Activated T-cell treated with anti-CD3 and anti-CD28 coated beads, Interleukin-2, amount 50 U/mL, for 48 hours (primary cell): ENCODE measurements around the gene CLMP.

Source experiments
- DNase-seq, 2 experiments: peaks; one replicate each; pipeline ENCODE4 v3.0.0-alpha.2; 2020

Gene CLMP, protein sequence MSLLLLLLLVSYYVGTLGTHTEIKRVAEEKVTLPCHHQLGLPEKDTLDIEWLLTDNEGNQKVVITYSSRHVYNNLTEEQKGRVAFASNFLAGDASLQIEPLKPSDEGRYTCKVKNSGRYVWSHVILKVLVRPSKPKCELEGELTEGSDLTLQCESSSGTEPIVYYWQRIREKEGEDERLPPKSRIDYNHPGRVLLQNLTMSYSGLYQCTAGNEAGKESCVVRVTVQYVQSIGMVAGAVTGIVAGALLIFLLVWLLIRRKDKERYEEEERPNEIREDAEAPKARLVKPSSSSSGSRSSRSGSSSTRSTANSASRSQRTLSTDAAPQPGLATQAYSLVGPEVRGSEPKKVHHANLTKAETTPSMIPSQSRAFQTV

DNA sequence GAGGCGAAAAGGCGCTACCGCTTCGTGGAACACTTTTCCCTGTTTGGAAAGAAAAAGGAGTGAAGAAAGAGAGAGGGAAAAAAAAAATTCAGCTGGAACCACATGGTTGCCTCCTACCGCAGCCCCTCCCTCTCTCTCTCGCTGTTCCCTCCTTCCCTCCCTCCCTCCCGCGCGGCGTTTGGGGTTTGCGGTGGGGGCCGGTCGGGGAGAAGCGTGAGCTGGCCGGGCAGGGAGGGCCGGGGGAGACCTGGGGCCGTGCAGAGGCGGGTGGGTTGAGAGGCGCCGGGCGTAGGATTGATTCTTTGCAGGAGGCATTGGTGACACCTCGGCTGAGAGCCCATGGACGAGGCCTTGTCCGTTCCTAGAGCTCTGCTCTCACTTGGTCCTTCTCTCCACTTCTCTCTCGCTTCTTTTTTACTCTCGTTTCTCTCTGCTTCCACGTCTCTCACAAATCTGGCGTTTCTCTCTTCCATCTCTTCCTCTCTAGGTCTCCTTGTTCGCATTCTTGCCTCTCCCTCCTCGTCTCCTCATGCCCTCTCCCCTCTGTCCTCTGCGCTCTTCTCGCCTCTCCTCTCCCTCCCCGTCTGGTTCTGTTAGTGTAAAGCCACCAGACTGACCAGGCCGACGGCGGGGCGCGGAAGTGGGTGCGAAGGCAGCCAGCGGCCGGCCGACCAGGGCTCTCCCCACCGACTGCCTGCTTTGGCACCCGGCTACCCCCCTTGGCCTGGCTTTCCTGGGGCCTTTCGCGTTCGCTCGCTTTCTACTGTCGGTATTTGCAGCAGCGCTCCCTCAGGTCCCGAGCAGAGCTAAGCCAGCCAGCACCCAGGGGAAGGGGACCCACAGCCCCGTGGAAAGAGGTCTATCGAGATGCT, at the start of gene CLMP:
CLMP (minus strand) TSS at position 61 of the 872 bp plus-strand sequence. CDS start 308 bp downstream, outside the sequence.
- DNase-seq = peak; percentile 32 to 34

- no peak for DNase-seq
These were observed 47.0 kb upstream of the CLMP start for GRCh38 chr11:123241874-123242543.

- DNase-seq = no peak
These were observed 46.2 kb upstream of the CLMP start for GRCh38 chr11:123241294-123241693.

DNA sequence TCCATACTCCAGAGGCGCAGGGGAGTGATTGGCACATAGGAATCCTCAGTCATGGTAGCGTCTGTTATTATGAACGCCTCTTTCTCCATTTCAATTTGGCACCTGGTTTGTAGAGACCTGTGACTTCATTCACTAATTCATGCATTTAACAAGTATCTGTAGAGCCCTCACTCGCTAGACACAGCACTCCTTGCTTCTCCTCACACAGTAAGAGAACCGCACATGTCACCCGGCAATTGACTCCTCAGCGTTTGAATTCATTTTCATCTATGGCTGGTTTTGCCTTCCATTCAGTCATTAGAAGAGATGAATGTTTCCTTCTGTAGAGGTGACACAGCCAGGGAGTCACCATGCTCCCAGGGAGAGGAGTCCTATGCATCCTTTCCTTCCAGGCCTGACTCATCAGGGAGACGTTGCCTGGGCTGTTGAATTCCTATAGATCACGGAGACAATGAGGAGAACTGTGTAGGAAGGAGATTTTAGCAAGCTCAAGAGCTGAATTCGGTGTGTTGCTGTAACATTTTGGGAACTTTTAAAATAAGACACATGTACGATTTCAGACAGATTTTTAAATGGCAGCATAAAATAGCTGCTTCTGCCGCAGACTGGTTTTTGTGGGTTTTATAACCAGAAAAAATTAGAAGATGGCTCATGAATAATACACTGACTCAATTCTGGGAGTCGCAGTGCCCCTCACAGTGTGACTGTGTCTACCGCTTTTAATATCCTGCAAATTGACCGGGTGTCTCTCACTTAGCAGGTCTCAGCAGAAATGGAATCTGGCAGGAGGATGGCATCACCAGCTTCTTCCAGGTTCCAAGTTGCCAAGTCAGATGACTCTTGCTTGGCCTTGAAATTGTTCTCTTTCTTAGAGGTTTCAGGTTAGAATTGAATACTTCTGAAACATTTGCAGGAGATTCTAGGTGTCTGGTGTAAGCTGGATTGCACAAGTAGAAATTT, 44.4 kb upstream of the CLMP start:
- no peak for DNase-seq

- DNase-seq = no peak
These were observed 43.2 kb upstream of the CLMP start for GRCh38 chr11:123238297-123238696.

DNA sequence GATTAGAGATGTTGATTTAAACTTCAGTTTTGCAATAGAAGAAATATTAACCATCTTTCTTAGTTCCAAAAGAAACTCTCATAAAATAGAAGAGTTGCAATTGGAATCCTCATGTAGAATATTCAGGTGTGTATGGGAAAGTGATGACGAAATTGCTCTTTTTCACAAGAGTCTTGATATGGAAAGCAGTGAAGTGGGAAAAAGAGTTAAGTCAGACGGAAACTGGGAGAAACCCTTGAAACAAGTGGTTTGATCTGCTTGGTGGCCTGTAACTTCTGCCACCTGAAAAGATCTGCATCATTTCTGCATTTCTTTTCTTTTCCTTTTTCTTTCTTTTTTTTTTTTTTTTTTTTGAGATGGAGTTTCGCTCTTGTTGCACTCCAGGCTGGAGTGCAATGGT, 41.8 kb upstream of the CLMP start:
- no peak for DNase-seq

DNA sequence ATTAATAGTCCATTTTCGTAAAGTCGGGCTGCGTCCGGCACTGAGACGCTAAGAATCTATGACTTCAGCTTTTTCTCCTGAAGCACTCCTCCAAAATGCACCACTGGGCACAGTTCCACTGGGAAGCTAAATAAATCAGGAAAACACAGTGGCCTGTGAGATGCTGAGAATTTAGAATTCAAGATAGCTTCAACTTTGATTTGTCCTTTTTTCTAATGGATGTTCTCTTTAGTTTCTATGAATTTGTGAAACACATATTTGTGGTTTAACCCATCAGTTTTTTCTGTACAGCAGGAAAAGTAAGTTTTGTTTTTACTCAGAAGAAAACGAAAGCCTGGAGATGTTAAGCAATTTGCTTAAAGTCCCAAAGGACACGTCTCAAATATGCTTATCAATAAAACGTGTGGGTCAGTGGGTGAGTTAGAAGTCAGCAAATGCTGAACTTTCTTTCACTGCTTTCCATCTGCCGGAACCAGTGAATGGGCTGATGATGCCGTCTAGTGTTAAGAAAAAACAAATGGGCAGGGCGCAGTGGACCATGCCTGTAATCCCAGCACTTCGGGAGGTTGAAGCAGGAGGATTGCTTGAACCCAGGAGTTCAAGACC, 40.7 kb upstream of the CLMP start:
- no peak for DNase-seq

- peak; percentile 74 to 75 for DNase-seq
These were observed 40.1 kb upstream of the CLMP start for GRCh38 chr11:123235117-123235655.

- no peak for DNase-seq
These were observed 38.9 kb upstream of the CLMP start for GRCh38 chr11:123233975-123234334.

DNA sequence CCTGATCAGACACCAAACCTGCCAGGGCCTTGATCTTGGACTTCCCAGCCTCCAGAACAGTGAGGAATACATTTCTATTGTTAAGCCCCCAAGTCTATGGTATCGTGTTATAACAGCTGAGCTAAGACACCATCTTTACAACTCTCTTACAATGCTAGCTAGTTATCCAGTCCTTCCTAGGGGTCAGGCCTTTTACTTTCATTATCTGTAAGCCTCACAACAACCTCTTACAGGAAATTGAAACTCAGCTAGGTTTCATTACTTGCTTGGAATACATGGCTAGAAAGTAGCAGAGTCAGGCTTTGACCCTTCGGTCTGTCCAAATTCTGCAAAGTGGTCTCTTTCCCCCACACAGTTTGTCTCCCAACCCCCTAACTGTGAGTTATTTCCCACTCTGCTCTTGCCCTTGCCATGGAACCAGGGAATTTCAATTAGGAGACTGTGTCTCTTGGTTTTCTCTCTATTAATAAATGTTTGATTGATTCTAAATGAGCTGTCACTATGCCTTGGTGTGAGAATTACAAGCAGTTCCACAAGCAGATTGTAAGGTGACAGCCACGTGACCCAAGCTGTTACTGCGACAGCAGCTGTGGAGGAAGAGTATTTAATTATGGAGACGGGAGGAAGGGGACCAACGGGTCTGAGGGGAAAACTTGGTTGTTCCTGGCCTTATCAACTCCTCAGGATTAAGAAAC, 38.4 kb upstream of the CLMP start:
- no peak for DNase-seq

DNA sequence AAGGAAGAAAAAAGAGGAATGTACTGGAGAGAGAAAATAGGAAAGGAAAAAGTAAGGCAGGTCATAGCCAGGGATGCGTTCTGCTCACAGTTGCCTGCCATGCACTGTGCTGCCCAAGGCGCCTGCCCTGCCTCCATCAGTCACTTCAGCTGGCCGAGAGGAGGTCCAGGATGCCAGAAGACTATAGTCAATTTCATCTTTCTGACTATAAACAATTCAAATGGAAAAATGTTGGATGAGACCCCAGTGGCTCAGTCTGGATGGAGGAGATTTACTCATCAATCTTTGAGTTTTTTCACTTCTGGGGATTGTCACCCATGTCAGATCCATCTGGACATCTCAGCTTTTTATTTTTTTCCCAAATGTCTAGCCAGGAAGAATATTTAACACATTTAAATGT, 36.7 kb upstream of the CLMP start:
- DNase-seq = no peak

- no peak for DNase-seq
These were observed 36.2 kb upstream of the CLMP start for GRCh38 chr11:123231256-123231655.

DNA sequence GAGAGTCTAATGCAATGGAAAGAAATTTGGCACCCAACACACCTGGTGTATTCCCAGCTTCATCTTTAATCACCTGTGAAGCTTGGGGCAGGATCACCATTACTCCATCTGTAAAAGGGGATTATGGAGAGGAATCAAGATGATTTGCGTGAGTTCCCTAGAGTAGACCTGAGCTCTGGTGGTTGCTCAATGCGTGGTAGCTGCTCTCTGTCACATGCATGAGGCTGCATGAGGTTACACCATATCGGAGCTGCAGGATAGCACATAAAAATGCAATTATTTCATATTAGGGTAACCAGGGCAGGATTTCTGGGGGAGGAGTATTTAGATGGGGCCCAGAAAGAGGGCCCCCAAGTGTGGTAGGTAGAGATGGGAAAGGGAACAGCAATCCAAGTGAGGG, 35.3 kb upstream of the CLMP start:
- no peak for DNase-seq

DNA sequence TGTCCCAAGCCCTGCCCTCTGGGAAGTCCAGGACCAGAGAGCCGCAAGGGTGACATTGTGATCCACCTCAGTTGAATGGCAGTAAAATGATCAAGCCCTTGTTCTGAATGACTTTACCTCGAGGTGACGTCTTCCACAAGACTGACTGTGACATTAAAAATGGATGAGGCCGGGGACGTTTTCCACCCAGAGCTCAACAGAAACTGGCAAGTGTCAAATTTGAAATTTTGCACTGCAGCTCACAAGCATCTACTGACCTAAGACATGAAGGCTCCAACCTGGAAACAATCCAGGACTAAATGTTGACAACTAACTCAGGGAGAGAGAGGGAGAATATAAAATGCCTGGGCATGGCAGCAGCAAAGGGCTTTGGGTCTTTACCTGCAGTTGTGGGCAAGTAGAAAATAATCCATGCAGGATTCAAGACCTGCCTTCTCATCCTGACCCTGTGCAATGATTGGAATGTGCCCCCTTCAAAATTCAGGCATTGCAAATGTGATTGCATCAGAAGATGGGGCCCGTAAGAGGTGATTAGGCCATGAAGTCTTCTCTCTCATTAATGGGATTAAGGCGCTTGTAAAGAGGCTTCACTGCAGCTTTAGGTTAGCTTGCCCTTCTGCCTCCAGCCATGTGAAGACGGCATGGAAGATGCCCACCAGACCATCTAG, 33.6 kb upstream of the CLMP start:
- DNase-seq = no peak

- DNase-seq = no peak
These were observed 32.9 kb upstream of the CLMP start for GRCh38 chr11:123227763-123228495.

DNA sequence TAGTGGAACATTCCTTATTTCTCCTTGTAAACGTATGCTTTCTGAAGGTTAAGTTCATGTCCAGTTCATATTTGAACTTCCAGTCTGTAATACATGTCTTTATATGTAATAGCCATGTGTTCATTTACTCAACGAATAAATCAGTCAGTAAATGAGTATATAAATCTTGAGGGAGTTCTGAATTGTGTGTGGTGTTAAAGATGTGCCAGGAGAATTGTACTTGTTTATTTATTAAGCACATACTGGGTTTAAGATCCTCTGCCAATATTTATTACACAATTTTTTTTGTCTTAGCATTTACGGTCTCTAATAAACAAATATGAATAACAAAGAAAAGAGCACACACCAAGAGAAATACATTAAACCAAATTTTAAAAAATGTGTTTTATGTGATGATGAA, 26.5 kb upstream of the CLMP start:
- no peak for DNase-seq

- DNase-seq = no peak
These were observed 26.1 kb upstream of the CLMP start for GRCh38 chr11:123221096-123221561.

- DNase-seq = no peak
These were observed 24.1 kb upstream of the CLMP start for GRCh38 chr11:123219066-123219690.

- DNase-seq = no peak
These were observed 23.4 kb upstream of the CLMP start for GRCh38 chr11:123218451-123218850.
